Suprapubic skin (tissue), 4 donors: ENCODE results near the gene TBL1X. TPM values are rescaled to one million over a fixed set of nuclear protein-coding genes. Genes with fewer than 3 reads are reported as not detected.

Experiments
- DNase-seq, 2 donors: peaks; one replicate each; pipeline ENCODE4 v3.0.0-alpha.2; 2019; ENCODE audit warnings: low spot score in 2 of 2
- H3K27ac ChIP-seq: fragments of 200-600 bp; sonication (generic); one replicate; pipeline ENCODE4 v1.5.1; 2019
- H3K27me3 ChIP-seq: fragments of 200-600 bp; sonication (generic); one replicate; pipeline ENCODE4 v1.5.1; 2019
- H3K36me3 ChIP-seq: fragments of 200-600 bp; sonication (generic); one replicate; pipeline ENCODE4 v1.5.1; 2019
- H3K4me1 ChIP-seq: fragments of 200-600 bp; sonication (generic); one replicate; pipeline ENCODE4 v1.5.1; 2019
- H3K4me3 ChIP-seq: fragments of 200-600 bp; sonication (generic); one replicate; pipeline ENCODE4 v1.5.1; 2019; ENCODE audit warnings: mild to moderate bottlenecking
- H3K9me3 ChIP-seq: fragments of 200-600 bp; sonication (generic); one replicate; pipeline ENCODE4 v1.5.1; 2019
- EP300 ChIP-seq: sonication (generic); formaldehyde crosslinking; IDR thresholded peaks from one replicate; pipeline ENCODE4 v1.6.1; 2017; ENCODE audit warnings: antibody characterized with exemption
- POLR2A ChIP-seq, 2 donors: fragments of 450-650 bp; IDR thresholded peaks; one replicate each; pipeline ENCODE4 v1.6.1; 2017; ENCODE audit warnings: antibody characterized with exemption in 2 of 2, mild to moderate bottlenecking in 2 of 2, moderate library complexity in 2 of 2
- POLR2AphosphoS5 ChIP-seq, 3 donors: sonication (generic); formaldehyde crosslinking; IDR thresholded peaks; one replicate each; pipeline ENCODE4 v1.6.1; 2017; ENCODE audit warnings: antibody characterized with exemption in 3 of 3
- WGBS: methylation state at CpG from one replicate; pipeline ENCODE4 v1.1.5; 2018; 5-methylcytosine and 5-hydroxymethylcytosine counted together
- total RNA-seq, 4 donors: library from RNA; depleted of rRNA; stranded (reverse); fragments of >200 nt; gene quantifications; one replicate each; pipeline ENCODE4 v1.1.0, GENCODE V29; 2016
- TF ChIP-seq, protein P1 (sequence below), 2 donors: fragments of 200-600 bp in 1 of 2; fragments of 450-650 bp in 1 of 2; sonication (generic) in 1 of 2; IDR thresholded peaks; one replicate each; pipeline ENCODE4 v1.5.1; 2016 to 2019; ENCODE audit warnings: antibody characterized with exemption in 2 of 2, mild to moderate bottlenecking in 1 of 2, moderate library complexity in 1 of 2

The TBL1X gene
- total RNA-seq, 4 donors from 2014 or later, result 13.2 to 31.0 (median 17.1) TPM

GRCh38 chrX:9788911-9789310 lies 324.1 kb downstream of the TBL1X start:
- no peaks in the 10 kb centered on the region for H3K36me3 ChIP-seq
- H3K4me3 ChIP-seq, result no peak overlapping the region
- H3K27ac ChIP-seq, result no peak overlapping the region
- 31% methylated on average over 2 of the region's 2 CpGs for WGBS
- H3K4me1 ChIP-seq, result peaks cover 13% of the 10 kb centered on the region
- H3K9me3 ChIP-seq, result no peaks in the 10 kb centered on the region
- TF ChIP-seq EP300 (no peak), POLR2A (IDR thresholded peaks at IDR 0.05) (no peak), POLR2AphosphoS5 (IDR thresholded peaks at IDR 0.05) (no peak)
- TF ChIP-seq, protein P1, sequence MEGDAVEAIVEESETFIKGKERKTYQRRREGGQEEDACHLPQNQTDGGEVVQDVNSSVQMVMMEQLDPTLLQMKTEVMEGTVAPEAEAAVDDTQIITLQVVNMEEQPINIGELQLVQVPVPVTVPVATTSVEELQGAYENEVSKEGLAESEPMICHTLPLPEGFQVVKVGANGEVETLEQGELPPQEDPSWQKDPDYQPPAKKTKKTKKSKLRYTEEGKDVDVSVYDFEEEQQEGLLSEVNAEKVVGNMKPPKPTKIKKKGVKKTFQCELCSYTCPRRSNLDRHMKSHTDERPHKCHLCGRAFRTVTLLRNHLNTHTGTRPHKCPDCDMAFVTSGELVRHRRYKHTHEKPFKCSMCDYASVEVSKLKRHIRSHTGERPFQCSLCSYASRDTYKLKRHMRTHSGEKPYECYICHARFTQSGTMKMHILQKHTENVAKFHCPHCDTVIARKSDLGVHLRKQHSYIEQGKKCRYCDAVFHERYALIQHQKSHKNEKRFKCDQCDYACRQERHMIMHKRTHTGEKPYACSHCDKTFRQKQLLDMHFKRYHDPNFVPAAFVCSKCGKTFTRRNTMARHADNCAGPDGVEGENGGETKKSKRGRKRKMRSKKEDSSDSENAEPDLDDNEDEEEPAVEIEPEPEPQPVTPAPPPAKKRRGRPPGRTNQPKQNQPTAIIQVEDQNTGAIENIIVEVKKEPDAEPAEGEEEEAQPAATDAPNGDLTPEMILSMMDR (IDR thresholded peaks at IDR 0.05), result no peak
- peaks cover 14% of the 10 kb centered on the region for H3K27me3 ChIP-seq
- no peak for DNase-seq

- Histone ChIP-seq H3K4me1 (peaks cover 13% of the 10 kb centered on the region), H3K9me3 (no peaks in the 10 kb centered on the region), H3K27ac (no peak overlapping the region), H3K36me3 (no peaks in the 10 kb centered on the region), H3K4me3 (no peak overlapping the region), H3K27me3 (peaks cover 14% of the 10 kb centered on the region)
- no peak for TF ChIP-seq EP300
- TF ChIP-seq, protein P1 (IDR thresholded peaks at IDR 0.05), result no peak
- no peak for TF ChIP-seq POLR2A (IDR thresholded peaks at IDR 0.05)
- no peak for TF ChIP-seq POLR2AphosphoS5 (IDR thresholded peaks at IDR 0.05)
- no peak for DNase-seq
- WGBS, result 46% methylated on average over 2 of the region's 5 CpGs
Measured at GRCh38 chrX:9789555-9789954, 324.7 kb downstream of the TBL1X start.
